Measurements from ENCODE around the gene DOCK1. TPM values are rescaled to one million over a fixed set of nuclear protein-coding genes. Genes with fewer than 3 reads are reported as not detected.

DOCK1 gene
- total RNA-seq, 2 donors from 2014 or later: 72.4 to 89.3 TPM

GRCh38 chr10:127018766-127019165 is 113.5 kb downstream of the DOCK1 start:
- WGBS, 2 experiments (ENCODE audit: insufficient coverage in 1 of 2, insufficient read length in 1 of 2): 95 to 97% methylated on average over 8 of the region's 8 CpGs
- no peak overlapping the region for H3K27ac Mint-ChIP-seq
- H3K36me3 Mint-ChIP-seq (ENCODE audit: low read depth): peaks cover 36% of the 10 kb centered on the region
- Histone ChIP-seq H3K36me3 (ENCODE audit: control insufficient read depth, insufficient read depth, low read length) (peaks cover 51% of the 10 kb centered on the region), H3K4me3 (ENCODE audit: low read length) (no peak overlapping the region), H3K4me1 (ENCODE audit: control insufficient read depth, insufficient read depth, low read length) (no peaks in the 10 kb centered on the region), H3K9ac (ENCODE audit: extremely low read depth, low read length, poor library complexity, severe bottlenecking) (no peak overlapping the region), H3K27ac (ENCODE audit: low read depth, low read length) (no peak overlapping the region), H3K9me3 (ENCODE audit: control insufficient read depth, low read length) (no peaks in the 10 kb centered on the region), H3K27me3 (ENCODE audit: control insufficient read depth, insufficient read depth, low read length, poor library complexity, severe bottlenecking) (no peaks in the 10 kb centered on the region)
- H3K9me3 Mint-ChIP-seq: no peaks in the 10 kb centered on the region
- H3K4me1 Mint-ChIP-seq: no peaks in the 10 kb centered on the region
- no peaks in the 10 kb centered on the region for H3K27me3 Mint-ChIP-seq (ENCODE audit: insufficient read depth)
- H3K4me3 Mint-ChIP-seq: no peak overlapping the region
- DNase-seq: no peak
- no peak for TF ChIP-seq CTCF (conservative IDR thresholded peaks at IDR 0.05)

DNA sequence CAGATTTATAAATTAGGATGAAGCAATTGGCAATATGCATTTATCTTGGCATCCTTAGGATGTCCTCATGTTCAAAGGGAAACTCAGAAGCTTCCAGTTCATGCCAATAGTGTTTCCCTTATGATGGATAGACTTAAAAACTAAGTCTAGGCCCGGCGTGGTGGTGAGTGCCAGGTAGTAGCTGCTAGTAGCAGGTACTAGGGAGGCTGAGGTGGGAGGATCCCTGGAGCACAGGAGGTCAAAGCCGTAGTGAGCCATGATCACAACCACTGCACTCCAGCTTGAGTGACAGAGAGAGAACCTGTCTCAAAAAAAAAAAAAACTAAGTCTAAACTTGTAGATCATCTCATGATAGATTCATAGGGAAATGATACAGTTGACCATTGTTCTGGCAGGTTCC is 115.0 kb downstream of the DOCK1 start:
- no peaks in the 10 kb centered on the region for H3K27me3 Mint-ChIP-seq (ENCODE audit: insufficient read depth)
- no peak for DNase-seq
- peaks cover 50% of the 10 kb centered on the region for H3K36me3 Mint-ChIP-seq (ENCODE audit: low read depth)
- Histone ChIP-seq H3K27me3 (ENCODE audit: control insufficient read depth, insufficient read depth, low read length, poor library complexity, severe bottlenecking) (no peaks in the 10 kb centered on the region), H3K4me3 (ENCODE audit: low read length) (no peak overlapping the region), H3K4me1 (ENCODE audit: control insufficient read depth, insufficient read depth, low read length) (no peaks in the 10 kb centered on the region), H3K9me3 (ENCODE audit: control insufficient read depth, low read length) (no peaks in the 10 kb centered on the region), H3K36me3 (ENCODE audit: control insufficient read depth, insufficient read depth, low read length) (peaks cover 45% of the 10 kb centered on the region), H3K9ac (ENCODE audit: extremely low read depth, low read length, poor library complexity, severe bottlenecking) (no peak overlapping the region), H3K27ac (ENCODE audit: low read depth, low read length) (no peak overlapping the region)
- peak overlapping the region; percentile 57 for H3K27ac Mint-ChIP-seq
- no peaks in the 10 kb centered on the region for H3K4me1 Mint-ChIP-seq
- H3K4me3 Mint-ChIP-seq: no peak overlapping the region
- no peaks in the 10 kb centered on the region for H3K9me3 Mint-ChIP-seq
- TF ChIP-seq CTCF (conservative IDR thresholded peaks at IDR 0.05): no peak
- WGBS, 2 experiments (ENCODE audit: insufficient coverage in 1 of 2, insufficient read length in 1 of 2): 93 to 98% methylated on average over 3 of the region's 3 CpGs

- H3K4me1 ChIP-seq (ENCODE audit: control insufficient read depth, insufficient read depth, low read length): no peaks in the 10 kb centered on the region
- H3K27me3 ChIP-seq (ENCODE audit: control insufficient read depth, insufficient read depth, low read length, poor library complexity, severe bottlenecking): no peaks in the 10 kb centered on the region
- H3K36me3 ChIP-seq (ENCODE audit: control insufficient read depth, insufficient read depth, low read length): peaks cover 45% of the 10 kb centered on the region
- H3K4me3 Mint-ChIP-seq: no peak overlapping the region
- H3K4me1 Mint-ChIP-seq: no peaks in the 10 kb centered on the region
- no peak for DNase-seq
- no peak overlapping the region for H3K9ac ChIP-seq (ENCODE audit: extremely low read depth, low read length, poor library complexity, severe bottlenecking)
- H3K27ac Mint-ChIP-seq: no peak overlapping the region
- H3K27me3 Mint-ChIP-seq (ENCODE audit: insufficient read depth): no peaks in the 10 kb centered on the region
- 92 to 97% methylated on average over 4 to 6 of the region's 6 CpGs for WGBS, 2 experiments (ENCODE audit: insufficient coverage in 1 of 2, insufficient read length in 1 of 2)
- no peaks in the 10 kb centered on the region for H3K9me3 Mint-ChIP-seq
- no peak overlapping the region for H3K27ac ChIP-seq (ENCODE audit: low read depth, low read length)
- no peak overlapping the region for H3K4me3 ChIP-seq (ENCODE audit: low read length)
- peaks cover 63% of the 10 kb centered on the region for H3K36me3 Mint-ChIP-seq (ENCODE audit: low read depth)
- no peaks in the 10 kb centered on the region for H3K9me3 ChIP-seq (ENCODE audit: control insufficient read depth, low read length)
- TF ChIP-seq CTCF (conservative IDR thresholded peaks at IDR 0.05): no peak
Observed at GRCh38 chr10:127021801-127022200, 116.6 kb downstream of the DOCK1 start.

Data from endodermal cell (in vitro differentiated cells).